GM21786 (cell line): ENCODE results near the gene C1orf35.
"Not testable (repeated sequence)": the region's sequence is repeated elsewhere in the genome, so short reads cannot be mapped to it uniquely, and the experiment has no call there.

Experiments
- ATAC-seq: cut with Tn5 transposase; IDR thresholded peaks from one replicate; pipeline ENCODE4 v1.9.1; 2021; ENCODE audit not compliant: unreplicated experiment

Gene C1orf35

GRCh38 chr1:228142701-228143136 is 39.6 kb upstream of the C1orf35 start:
- no peak for ATAC-seq

DNA sequence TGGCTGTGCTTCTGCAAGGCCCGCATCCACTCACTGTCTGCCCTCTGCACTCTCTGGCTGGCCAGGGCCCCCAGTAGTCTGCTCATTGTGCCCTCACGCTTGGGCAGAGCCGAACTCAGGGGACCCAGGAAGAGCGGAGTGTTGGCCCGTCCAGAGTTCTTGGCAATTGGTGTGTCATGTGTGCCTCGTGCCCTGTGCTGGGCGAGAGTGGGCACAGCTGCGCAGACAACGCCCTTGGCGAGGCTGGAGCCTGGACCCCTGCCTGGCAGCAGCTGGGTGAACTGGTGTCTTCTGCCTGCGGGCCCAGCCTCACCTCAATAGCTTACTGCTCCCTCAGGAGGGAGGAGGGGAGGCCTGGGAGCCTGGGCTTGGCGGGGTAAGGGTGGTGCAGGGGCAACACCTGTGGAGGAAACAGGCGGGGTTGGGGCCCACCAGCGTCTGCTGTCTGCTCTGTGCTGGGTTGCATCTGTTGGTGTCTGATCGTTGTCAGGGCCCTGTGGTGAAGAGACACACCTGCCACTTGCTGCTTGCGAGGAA is 39.1 kb upstream of the C1orf35 start:
- ATAC-seq = no peak

- no peak for ATAC-seq
Measured at GRCh38 chr1:228141226-228142044, 38.3 kb upstream of the C1orf35 start.

DNA sequence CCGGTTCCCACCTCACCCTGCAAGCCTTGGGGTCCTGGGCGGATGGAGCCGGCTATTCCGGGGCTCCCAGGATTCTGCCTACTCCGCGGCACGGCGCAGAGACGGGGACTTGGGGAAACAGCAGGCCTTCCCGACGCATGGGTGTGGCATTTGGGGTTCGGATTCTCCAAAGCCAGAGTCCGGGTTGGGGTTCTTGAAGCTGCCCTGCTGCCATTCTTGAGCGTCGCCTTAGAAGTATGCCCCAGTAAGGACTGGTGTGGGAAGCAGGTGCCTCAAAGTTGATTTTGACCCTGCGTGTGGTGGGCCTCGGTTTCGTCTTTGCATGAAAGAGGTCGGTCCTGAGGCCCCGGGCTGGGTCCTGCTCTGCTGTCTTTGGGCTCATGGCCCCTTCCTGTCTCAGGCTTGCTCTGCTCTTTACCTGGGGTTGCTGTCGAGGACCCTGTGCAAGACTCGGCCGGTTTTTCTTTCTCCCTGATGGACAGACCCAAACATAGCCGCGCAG is 37.6 kb upstream of the C1orf35 start:
- no peak for ATAC-seq

DNA sequence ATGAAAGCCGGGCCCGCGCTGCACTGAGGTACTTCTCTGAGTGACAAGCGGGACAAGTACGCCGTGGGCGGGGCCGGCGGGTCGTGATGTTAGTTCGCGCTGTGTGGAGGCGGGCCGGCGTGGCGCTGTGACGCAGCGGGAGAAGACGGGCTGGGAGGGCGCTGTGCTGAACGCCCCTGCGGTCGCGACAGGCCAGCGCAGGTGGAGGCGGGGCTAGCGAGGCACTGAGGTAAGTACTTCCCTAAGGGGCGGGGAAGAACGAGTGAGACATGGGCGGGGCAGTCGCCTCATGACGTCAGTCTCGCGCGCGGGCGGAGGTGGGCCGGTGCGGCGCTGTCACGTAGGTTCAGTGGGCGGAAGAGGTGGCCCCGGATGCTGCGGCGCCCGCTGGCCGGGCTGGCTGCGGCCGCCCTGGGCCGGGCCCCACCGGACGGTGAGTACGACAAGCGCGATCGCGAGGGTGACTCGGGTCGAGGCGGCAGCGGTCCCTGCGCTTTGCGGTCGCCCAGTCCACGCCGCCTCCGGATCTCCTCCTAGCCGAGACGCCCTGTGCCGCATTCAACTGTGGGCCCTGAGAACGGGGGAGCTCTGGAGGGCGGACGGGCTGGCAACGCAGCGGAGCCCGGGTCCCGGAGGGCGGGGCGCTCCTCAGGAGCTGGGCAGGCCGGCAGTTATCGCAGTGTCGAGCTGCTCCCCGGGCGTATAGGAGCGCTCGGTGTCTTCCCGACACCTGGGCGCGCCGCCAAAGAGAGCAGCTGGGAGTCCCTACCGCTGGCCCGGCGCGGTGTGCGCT is 37.0 kb upstream of the C1orf35 start, which contains the start of gene GUK1:
Gene GUK1, plus strand, starts transcription at position 349 of the 793 bp plus-strand sequence. Its CDS starts 24 bp downstream, at position 373.
- peak; percentile 92 for ATAC-seq

GRCh38 chr1:228139406-228139930 is 36.3 kb upstream of the C1orf35 start:
- no peak for ATAC-seq

DNA sequence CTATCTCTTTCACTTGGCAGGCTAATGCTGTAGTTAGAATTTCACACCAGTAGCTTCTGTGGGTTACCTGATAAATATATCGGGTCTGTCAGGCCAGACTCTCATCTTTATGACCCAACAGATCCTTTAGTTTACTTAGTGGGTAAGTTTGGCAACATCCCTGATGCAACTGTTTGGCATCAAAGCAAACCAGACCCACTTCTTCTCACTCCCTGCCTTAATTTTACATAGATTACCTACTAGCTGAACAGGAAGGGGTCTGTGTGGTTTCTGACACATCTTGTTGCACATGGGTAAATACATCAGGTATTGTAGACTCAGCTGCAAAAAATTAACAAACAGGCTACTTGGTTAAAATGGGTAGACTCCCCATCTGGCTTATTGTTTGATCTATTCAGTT is 33.8 kb upstream of the C1orf35 start:
- no peak for ATAC-seq

- no peak for ATAC-seq
Measured at GRCh38 chr1:228134591-228134990, 31.5 kb upstream of the C1orf35 start.

- ATAC-seq = no peak
Measured at GRCh38 chr1:228131766-228132165, 28.6 kb upstream of the C1orf35 start.

DNA sequence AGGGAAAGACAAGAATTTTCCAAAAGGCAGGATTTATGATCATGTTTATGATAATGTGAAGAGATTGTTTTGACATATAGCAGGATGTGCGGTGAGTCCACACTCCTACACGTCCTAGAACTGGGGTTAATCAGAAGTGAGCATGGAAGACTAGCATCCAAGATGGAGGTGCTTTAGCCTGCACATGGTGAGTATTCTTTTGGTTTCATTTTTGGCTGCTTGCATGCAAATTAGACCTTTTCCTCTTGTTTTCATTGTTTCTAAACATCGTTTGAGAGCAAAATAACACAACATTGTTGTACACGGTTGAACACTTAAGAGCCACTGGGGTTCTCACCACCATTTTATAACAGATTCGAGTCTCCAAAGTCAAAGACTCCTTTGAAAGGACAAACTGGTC is 22.1 kb upstream of the C1orf35 start:
- no peak for ATAC-seq

GRCh38 chr1:228123505-228123904 is 20.4 kb upstream of the C1orf35 start:
- ATAC-seq = no peak

DNA sequence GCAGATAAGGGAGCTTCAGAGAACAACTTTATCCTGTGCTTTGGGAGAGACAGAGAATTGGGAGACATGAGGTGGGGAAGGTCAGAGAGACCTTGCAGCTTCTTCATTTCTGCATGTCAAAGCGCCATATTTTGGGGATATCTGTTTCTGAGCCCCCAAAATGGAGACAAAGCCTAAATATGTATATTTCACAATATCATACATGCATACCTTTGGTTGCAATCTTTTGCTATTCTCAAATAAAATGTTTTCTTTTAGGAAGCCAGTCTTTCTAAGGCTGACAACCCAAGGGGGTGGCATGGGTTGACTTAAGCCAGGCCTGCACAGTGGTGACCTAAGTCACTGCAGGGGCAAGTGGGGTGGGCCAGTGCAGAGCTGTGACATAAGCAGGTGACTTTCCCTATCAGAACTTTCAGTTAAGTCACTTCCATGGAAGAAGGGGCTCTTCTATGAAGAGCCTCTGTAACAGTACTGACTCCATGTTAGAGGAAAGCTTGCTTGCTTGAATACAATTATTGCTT is 19.9 kb upstream of the C1orf35 start:
- no peak for ATAC-seq

- ATAC-seq = no peak
Measured at GRCh38 chr1:228120857-228121489, 17.8 kb upstream of the C1orf35 start.

- ATAC-seq = no peak
Measured at GRCh38 chr1:228120351-228120750, 17.2 kb upstream of the C1orf35 start.

DNA sequence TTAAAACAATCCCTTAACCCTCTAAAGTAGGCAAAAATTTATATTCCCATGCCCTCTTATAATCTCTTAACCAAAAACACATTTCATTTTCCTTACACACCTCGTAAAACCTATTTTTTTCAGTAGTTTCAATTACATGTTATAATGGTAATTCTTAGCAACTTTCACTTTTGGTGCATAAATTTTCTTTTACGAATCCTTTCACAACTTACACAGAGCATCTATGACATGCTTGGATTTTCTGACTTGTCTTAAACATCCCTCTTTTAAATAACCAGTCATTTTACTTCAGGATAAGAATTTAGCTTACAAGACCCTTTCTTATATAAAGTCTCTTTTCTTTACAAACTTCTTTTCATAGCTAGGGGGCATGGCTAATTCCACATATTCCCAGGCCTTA is 14.9 kb upstream of the C1orf35 start:
- ATAC-seq = no peak

DNA sequence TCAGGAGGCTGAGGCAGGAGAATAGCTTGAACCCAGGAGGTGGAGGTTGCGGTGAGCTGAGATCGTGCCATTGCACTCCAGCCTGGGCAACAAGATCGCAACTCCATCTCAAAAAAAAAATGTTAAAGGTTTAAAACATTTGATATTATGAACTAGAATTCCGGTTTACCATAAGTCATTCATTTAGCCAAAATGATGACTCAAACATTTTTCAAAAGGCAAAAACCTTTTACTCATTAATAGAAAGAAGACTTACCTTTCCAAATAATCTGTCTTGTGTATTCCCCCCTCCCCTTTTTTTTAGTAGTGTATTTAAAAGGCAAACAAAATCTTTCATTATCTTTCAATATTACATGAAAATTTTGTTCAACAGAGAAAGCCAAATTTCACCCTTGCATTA is 14.2 kb upstream of the C1orf35 start:
- no peak for ATAC-seq

GRCh38 chr1:228114827-228115226 is 11.7 kb upstream of the C1orf35 start:
- no peak for ATAC-seq

- ATAC-seq = no peak
Measured at GRCh38 chr1:228112617-228113016, 9.5 kb upstream of the C1orf35 start.

GRCh38 chr1:228112167-228112566 is 9.0 kb upstream of the C1orf35 start:
- ATAC-seq = no peak

- ATAC-seq = not testable (repeated sequence)
Measured at GRCh38 chr1:228111315-228111714, 8.2 kb upstream of the C1orf35 start.

DNA sequence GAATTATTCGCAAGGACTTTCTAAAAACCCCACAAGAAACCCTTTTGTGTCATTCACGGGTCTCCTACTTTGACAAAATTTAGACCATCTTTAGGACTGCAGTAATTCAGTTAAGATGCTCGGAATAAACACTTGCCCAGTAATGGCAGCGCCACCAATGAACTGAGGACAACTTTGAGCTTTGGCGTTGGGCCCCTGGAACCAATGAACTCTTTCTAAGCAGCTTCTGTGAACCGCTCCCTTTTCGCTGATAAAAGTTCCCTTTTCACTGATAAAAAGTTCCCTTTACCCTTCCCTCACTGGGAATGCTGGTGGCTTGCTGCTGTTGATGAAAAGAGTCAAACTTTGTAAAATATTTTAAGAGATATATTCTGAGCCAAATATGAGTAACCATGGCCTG is 7.4 kb upstream of the C1orf35 start:
- ATAC-seq = no peak
